Measurements from ENCODE around the gene CAMK4.
"Not testable (repeated sequence)": the region's sequence is repeated elsewhere in the genome, so short reads cannot be mapped to it uniquely, and the experiment has no call there.

DNA sequence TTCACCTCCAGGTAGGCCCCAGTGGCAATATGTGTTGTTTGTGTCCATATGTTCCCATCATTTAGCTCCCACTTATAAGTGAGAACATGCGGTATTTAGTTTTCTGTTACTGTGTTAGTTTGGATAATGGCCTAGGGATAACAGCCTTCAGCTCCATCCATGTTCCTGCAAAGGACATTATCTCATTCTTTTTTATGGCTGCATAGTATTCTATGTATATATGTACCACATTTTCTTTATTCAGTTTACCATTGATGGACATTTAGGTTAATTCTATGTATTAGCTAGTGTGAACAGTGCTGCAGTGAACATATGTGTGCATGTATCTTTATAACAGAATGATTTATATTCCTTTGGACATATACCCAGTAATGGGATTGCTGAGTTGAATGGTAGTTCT, 134.5 kb downstream of the CAMK4 start:
- TF ChIP-seq, protein P1, sequence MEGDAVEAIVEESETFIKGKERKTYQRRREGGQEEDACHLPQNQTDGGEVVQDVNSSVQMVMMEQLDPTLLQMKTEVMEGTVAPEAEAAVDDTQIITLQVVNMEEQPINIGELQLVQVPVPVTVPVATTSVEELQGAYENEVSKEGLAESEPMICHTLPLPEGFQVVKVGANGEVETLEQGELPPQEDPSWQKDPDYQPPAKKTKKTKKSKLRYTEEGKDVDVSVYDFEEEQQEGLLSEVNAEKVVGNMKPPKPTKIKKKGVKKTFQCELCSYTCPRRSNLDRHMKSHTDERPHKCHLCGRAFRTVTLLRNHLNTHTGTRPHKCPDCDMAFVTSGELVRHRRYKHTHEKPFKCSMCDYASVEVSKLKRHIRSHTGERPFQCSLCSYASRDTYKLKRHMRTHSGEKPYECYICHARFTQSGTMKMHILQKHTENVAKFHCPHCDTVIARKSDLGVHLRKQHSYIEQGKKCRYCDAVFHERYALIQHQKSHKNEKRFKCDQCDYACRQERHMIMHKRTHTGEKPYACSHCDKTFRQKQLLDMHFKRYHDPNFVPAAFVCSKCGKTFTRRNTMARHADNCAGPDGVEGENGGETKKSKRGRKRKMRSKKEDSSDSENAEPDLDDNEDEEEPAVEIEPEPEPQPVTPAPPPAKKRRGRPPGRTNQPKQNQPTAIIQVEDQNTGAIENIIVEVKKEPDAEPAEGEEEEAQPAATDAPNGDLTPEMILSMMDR (optimal IDR thresholded peaks at IDR 0.05 in 1 of 3, IDR thresholded peaks at IDR 0.05 in 1 of 3, conservative IDR thresholded peaks at IDR 0.05 in 1 of 3; ENCODE audit: extremely low read depth in 1 of 3, insufficient read depth in 2 of 3, low read length in 3 of 3) = not testable (repeated sequence)
- TF ChIP-seq EZH2 (IDR thresholded peaks at IDR 0.05; ENCODE audit: low read length) = not testable (repeated sequence)

All from keratinocyte (primary cell).